SK-N-SH (cell line): ENCODE results near the gene SETDB2. TPM values are rescaled to one million over a fixed set of nuclear protein-coding genes. Genes with fewer than 3 reads are reported as not detected.

Source experiments
- CTCF ChIA-PET: fragments of 300-600, 350-600 bp; formaldehyde crosslinking; extraction: SDS; loops from one replicate; lab custom pipeline; 2021; lab: Yijun Ruan, JAX
- POLR2A ChIA-PET: fragments of 350-600 bp; sonication (Branson Sonifier 250); formaldehyde crosslinking; extraction: SDS; loops from one replicate; lab custom pipeline; 2020; ENCODE audit warnings: antibody characterized with exemption, inconsistent platforms; lab: Yijun Ruan, JAX
- DNase-seq: peaks from one replicate; pipeline ENCODE4 v3.0.0; 2012
- H2AFZ ChIP-seq: fragments of 200-600 bp; sonication (generic); 2 replicates; pipeline ENCODE4 v1.8.1; 2016; ENCODE audit warnings: antibody characterized with exemption, mild to moderate bottlenecking, low read depth
- H3F3A ChIP-seq: fragments of 200-600 bp; sonication (generic); replicated peaks from 2 replicates; pipeline ENCODE3; 2016; ENCODE audit warnings: antibody characterized with exemption, mild to moderate bottlenecking; ENCODE audit not compliant: insufficient read depth
- H3K27ac ChIP-seq, 2 experiments: fragments of 200-500 bp in 1 of 2; fragments of 200-600 bp in 1 of 2; sonication (Bioruptor generic) in 1 of 2; sonication (generic), shearing (Covaris generic) in 1 of 2; 2 replicates each; pipeline versions ENCODE4 v1.5.1 to v1.6.1; 2014 to 2016; ENCODE audit warnings: low read depth in 2 of 2, inconsistent platforms in 1 of 2, low read length in 1 of 2, mild to moderate bottlenecking in 1 of 2, mixed read lengths in 1 of 2
- H3K27me3 ChIP-seq: fragments of 200-600 bp; sonication (generic), shearing (Covaris generic); 2 replicates; pipeline ENCODE4 v1.6.1; 2016; ENCODE audit warnings: mixed run types; ENCODE audit not compliant: insufficient read depth
- H3K36me3 ChIP-seq, 2 experiments: fragments of 200-500 bp in 1 of 2; fragments of 200-600 bp in 1 of 2; sonication (Bioruptor generic) in 1 of 2; sonication (generic) in 1 of 2; replicated peaks in 1 of 2; 2 replicates each; pipeline versions ENCODE3 to v1.5.1; 2014 to 2016; ENCODE audit warnings: low read length in 1 of 2, mild to moderate bottlenecking in 1 of 2; ENCODE audit not compliant: insufficient read depth in 2 of 2, control insufficient read depth in 1 of 2
- H3K4me1 ChIP-seq, 2 experiments: fragments of 200-500 bp in 1 of 2; fragments of 200-600 bp in 1 of 2; sonication (Bioruptor generic) in 1 of 2; sonication (generic), shearing (Covaris generic) in 1 of 2; 2 replicates each; pipeline versions ENCODE4 v1.5.1 to v1.6.1; 2014 to 2016; ENCODE audit warnings: low read depth in 1 of 2, low read length in 1 of 2, mixed run types in 1 of 2; ENCODE audit not compliant: insufficient read depth in 2 of 2, control insufficient read depth in 1 of 2
- H3K4me2 ChIP-seq: fragments of 200-600 bp; sonication (generic), shearing (Covaris generic); 2 replicates; pipeline ENCODE4 v1.6.1; 2017; ENCODE audit warnings: mixed run types
- H3K4me3 ChIP-seq, 2 experiments: fragments of 200-500 bp in 1 of 2; fragments of 200-600 bp in 1 of 2; sonication (Bioruptor generic) in 1 of 2; sonication (generic), shearing (Covaris generic) in 1 of 2; 2 replicates each; pipeline versions ENCODE4 v1.5.1 to v1.8.1; 2014 to 2016; ENCODE audit warnings: low read depth in 2 of 2, inconsistent platforms in 1 of 2, low read length in 1 of 2, mild to moderate bottlenecking in 1 of 2, mixed read lengths in 1 of 2, moderate library complexity in 1 of 2
- H3K79me2 ChIP-seq: fragments of 200-600 bp; sonication (generic); 2 replicates; pipeline ENCODE4 v1.8.1; 2017; ENCODE audit warnings: mild to moderate bottlenecking; ENCODE audit not compliant: insufficient read depth
- H3K9ac ChIP-seq: fragments of 200-600 bp; sonication (generic); 2 replicates; pipeline ENCODE4 v1.6.1; 2017; ENCODE audit warnings: mixed run types
- H3K9me2 ChIP-seq: fragments of 200-600 bp; sonication (generic); 2 replicates; pipeline ENCODE4 v1.6.1; 2017; ENCODE audit warnings: mixed run types
- H3K9me3 ChIP-seq: fragments of 200-600 bp; sonication (generic); 2 replicates; pipeline ENCODE4 v1.6.1; 2017; ENCODE audit warnings: mixed run types, mild to moderate bottlenecking, moderate library complexity
- H4K20me1 ChIP-seq: fragments of 200-600 bp; sonication (generic); 2 replicates; pipeline ENCODE4 v1.6.1; 2017; ENCODE audit warnings: mild to moderate bottlenecking, mixed run types; ENCODE audit not compliant: insufficient read depth
- CTCF ChIP-seq: fragments of 200-600 bp; sonication (generic); IDR thresholded peaks from 2 replicates; pipeline ENCODE4 v1.6.1; 2017; ENCODE audit warnings: antibody characterized with exemption, mild to moderate bottlenecking, moderate library complexity
- ELF1 ChIP-seq: IDR thresholded peaks from 2 replicates; pipeline ENCODE4 v1.4.0; 2012
- EZH2phosphoT487 ChIP-seq: fragments of 200-600 bp; sonication (generic); IDR thresholded peaks from 2 replicates; pipeline ENCODE4 v1.6.1; 2017; ENCODE audit warnings: low read depth, mixed run types, mild to moderate bottlenecking, antibody characterized with exemption, moderate library complexity, borderline replicate concordance
- FOSL2 ChIP-seq: IDR thresholded peaks from 2 replicates; pipeline ENCODE4 v1.4.0; 2012; ENCODE audit warnings: low read depth, mild to moderate bottlenecking, moderate library complexity, borderline replicate concordance
- FOXJ3 ChIP-seq: sonication (generic); formaldehyde crosslinking; IDR thresholded peaks from 2 replicates; pipeline ENCODE4 v1.5.1; 2020; ENCODE audit warnings: mild to moderate bottlenecking, missing genetic modification reagents
- GABPA ChIP-seq: IDR thresholded peaks from 2 replicates; pipeline ENCODE4 v1.4.0; 2012; ENCODE audit warnings: low read depth, mild to moderate bottlenecking
- NRF1 ChIP-seq: IDR thresholded peaks from 2 replicates; pipeline ENCODE4 v1.6.1; 2012; ENCODE audit warnings: low read depth, mild to moderate bottlenecking, low read length
- PBX3 ChIP-seq: IDR thresholded peaks from 2 replicates; pipeline ENCODE4; 2012
- RAD21 ChIP-seq: IDR thresholded peaks from 2 replicates; pipeline ENCODE4 v1.6.1; 2012; ENCODE audit warnings: mild to moderate bottlenecking, low read length
- RCOR1 ChIP-seq: fragments of 150-350 bp; IDR thresholded peaks from 2 replicates; pipeline ENCODE4 v1.6.1; 2017; ENCODE audit warnings: antibody characterized with exemption, low read length
- REST ChIP-seq: IDR thresholded peaks from 2 replicates; pipeline ENCODE4 v1.6.1; 2012; ENCODE audit warnings: mild to moderate bottlenecking, low read depth, low read length, moderate library complexity
- RXRA ChIP-seq: IDR thresholded peaks from 2 replicates; pipeline ENCODE4 v1.4.0; 2012; ENCODE audit warnings: low read depth, mild to moderate bottlenecking, borderline replicate concordance
- TEAD4 ChIP-seq: IDR thresholded peaks from 2 replicates; pipeline ENCODE4 v1.4.0; 2012; ENCODE audit warnings: mild to moderate bottlenecking, borderline replicate concordance; ENCODE audit not compliant: insufficient read depth
- USF1 ChIP-seq: IDR thresholded peaks from 2 replicates; pipeline ENCODE4 v1.4.0; 2012; ENCODE audit warnings: low read depth, borderline replicate concordance
- USF2 ChIP-seq: fragments of 150-350 bp; IDR thresholded peaks from 2 replicates; pipeline ENCODE4 v1.6.1; 2017; ENCODE audit warnings: antibody characterized with exemption, low read length, low read depth, borderline replicate concordance
- WGBS: methylation state at CpG from one replicate; pipeline ENCODE4 v1.1.6; 2017; ENCODE audit warnings: low lambda C conversion rate; 5-methylcytosine and 5-hydroxymethylcytosine counted together
- polyA plus RNA-seq, 3 experiments: library from polyadenylated mRNA; depleted of rRNA; stranded (reverse); fragments of >200 nt; gene quantifications; 2 replicates each; pipeline ENCODE4 v1.2.3, GENCODE V29; 2012

SETDB2 gene
- polyA plus RNA-seq, 1 of the 3 experiments (the other 2 are of a cell fraction) = 1.9 TPM

GRCh38 chr13:49421391-49421790 lies 22.7 kb upstream of the SETDB2 start:
- Histone ChIP-seq H3K36me3 (peaks cover 0 to 6% of the 10 kb centered on the region in 2 experiments), H3K27ac (no peak overlapping the region), H3K4me2 (no peak overlapping the region), H3K9me2 (no peaks in the 10 kb centered on the region), H3K9ac (no peak overlapping the region), H2AFZ (no peak overlapping the region), H3K4me3 (no peak overlapping the region), H3F3A (peaks cover 7% of the 10 kb centered on the region), H3K4me1 (no peaks in the 10 kb centered on the region), H4K20me1 (no peaks in the 10 kb centered on the region), H3K9me3 (no peaks in the 10 kb centered on the region), H3K79me2 (no peaks in the 10 kb centered on the region), H3K27me3 (no peaks in the 10 kb centered on the region)
- TF ChIP-seq RAD21 (0 out of 2 replicates have a peak, but pooled peaks have one; percentile 18), RCOR1 (no peak)
- no peak for DNase-seq
- CTCF ChIA-PET = interaction anchor here (0.7 kb wide), 1 partner anchor 608 kb away, joined by 3 read pairs; no protein-coding TSS in a partner anchor
- WGBS = no CpG with 5 or more reads among the region's 3 CpGs
- POLR2A ChIA-PET = no interaction called here

GRCh38 chr13:49424011-49424560 lies 20.0 kb upstream of the SETDB2 start:
- no peaks in the 10 kb centered on the region for H3K9me2 ChIP-seq
- no peak for DNase-seq
- 96% methylated on average over 7 of the region's 7 CpGs for WGBS
- POLR2A ChIA-PET = no interaction called here
- H3K79me2 ChIP-seq = no peaks in the 10 kb centered on the region
- H4K20me1 ChIP-seq = no peaks in the 10 kb centered on the region
- no peak overlapping the region for H3K27ac ChIP-seq
- no peak overlapping the region for H3K4me2 ChIP-seq
- H2AFZ ChIP-seq = no peak overlapping the region
- H3K4me3 ChIP-seq = no peak overlapping the region
- H3K36me3 ChIP-seq = peaks cover 0 to 6% of the 10 kb centered on the region in 2 experiments
- peaks cover 7% of the 10 kb centered on the region for H3F3A ChIP-seq
- TF ChIP-seq USF2 = no peak
- TF ChIP-seq EZH2phosphoT487 = no peak
- TF ChIP-seq USF1 = no peak
- TF ChIP-seq RXRA = no peak
- no peak for TF ChIP-seq FOSL2
- no peak for TF ChIP-seq FOXJ3 (CRISPR knock-in tag)
- no peak for TF ChIP-seq ELF1
- TF ChIP-seq RAD21 = no peak
- TF ChIP-seq TEAD4 = no peak
- TF ChIP-seq PBX3 = no peak
- no peak for TF ChIP-seq CTCF
- no peak for TF ChIP-seq NRF1
- TF ChIP-seq REST = no peak
- no peak for TF ChIP-seq GABPA
- H3K27me3 ChIP-seq = no peaks in the 10 kb centered on the region
- no peaks in the 10 kb centered on the region for H3K9me3 ChIP-seq
- CTCF ChIA-PET = no interaction called here
- H3K9ac ChIP-seq = no peak overlapping the region
- H3K4me1 ChIP-seq = no peaks in the 10 kb centered on the region
